ENCODE data around the gene CNNM4.

The CNNM4 gene

GRCh38 chr2:96760986-96761832 is 507 bp downstream of the CNNM4 start:
- DNase-seq = no peak

GRCh38 chr2:96762529-96763311 is 2.0 kb downstream of the CNNM4 start:
- DNase-seq = no peak

GRCh38 chr2:96763511-96764252 is 3.0 kb downstream of the CNNM4 start:
- peak; percentile 54 for DNase-seq

GRCh38 chr2:96764253-96764637 is 3.5 kb downstream of the CNNM4 start:
- DNase-seq = peak; percentile 83

GRCh38 chr2:96767135-96767871 is 6.6 kb downstream of the CNNM4 start:
- no peak for DNase-seq

GRCh38 chr2:96768083-96768561 is 7.4 kb downstream of the CNNM4 start:
- no peak for DNase-seq

- DNase-seq = no peak
Observed at GRCh38 chr2:96769814-96770213, 9.1 kb downstream of the CNNM4 start.

- no peak for DNase-seq
Observed at GRCh38 chr2:96770442-96771202, 9.9 kb downstream of the CNNM4 start.

- no peak for DNase-seq
Observed at GRCh38 chr2:96771796-96772618, 11.3 kb downstream of the CNNM4 start.

- no peak for DNase-seq
Observed at GRCh38 chr2:96772903-96773671, 12.4 kb downstream of the CNNM4 start.

- DNase-seq = peak; percentile 82
Observed at GRCh38 chr2:96773922-96774321, 13.2 kb downstream of the CNNM4 start.

GRCh38 chr2:96775160-96775559 is 14.5 kb downstream of the CNNM4 start:
- DNase-seq = no peak

GRCh38 chr2:96783388-96783787 is 22.7 kb downstream of the CNNM4 start:
- DNase-seq = peak; percentile 16

GRCh38 chr2:96787411-96787810 is 26.7 kb downstream of the CNNM4 start:
- DNase-seq = no peak

- peak; percentile 42 for DNase-seq
Observed at GRCh38 chr2:96788442-96789244, 27.9 kb downstream of the CNNM4 start.

- DNase-seq = no peak
Observed at GRCh38 chr2:96789245-96789617, 28.5 kb downstream of the CNNM4 start.

- DNase-seq = no peak
Observed at GRCh38 chr2:96792772-96793749, 32.4 kb downstream of the CNNM4 start.

GRCh38 chr2:96795076-96795475 is 34.4 kb downstream of the CNNM4 start:
- DNase-seq = no peak

Data from MV-4-11 (cell line).